Heart left ventricle (tissue), 16 donors: ENCODE measurements around the gene SENP8. TPM values are rescaled to one million over a fixed set of nuclear protein-coding genes. Genes with fewer than 3 reads are reported as not detected.
A peak's percentile ranks its signal among the peaks of the same experiment; 100 is the strongest.

Source experiments
- ATAC-seq, 4 donors: fragments of 200-7000 bp; cut with Tn5 transposase; one replicate each; pipeline ENCODE4 v1.9.1; 2020 to 2022; ENCODE audit warnings: moderate library complexity in 4 of 4, mild to moderate bottlenecking in 3 of 4, moderate number of reproducible peaks in 1 of 4
- DNase-seq, 5 donors: peaks; one replicate each; pipeline ENCODE4 v3.0.0-alpha.2; 2020
- H3K27ac ChIP-seq, 12 donors: fragments of 200-600 bp; sonication (generic) in 4 of 12; one replicate each; pipeline versions ENCODE4 v1.5.0 to v1.8.0; 2016 to 2022; ENCODE audit warnings: mild to moderate bottlenecking in 2 of 12
- H3K27me3 ChIP-seq, 9 donors: fragments of 200-600 bp; sonication (generic) in 2 of 9; one replicate each; pipeline versions ENCODE4 v1.5.1 to v1.8.0; 2016 to 2022; ENCODE audit warnings: mild to moderate bottlenecking in 3 of 9
- H3K36me3 ChIP-seq, 9 donors: fragments of 200-600 bp; sonication (generic) in 2 of 9; one replicate each; pipeline versions ENCODE4 v1.5.0 to v1.8.0; 2018 to 2022; ENCODE audit warnings: mild to moderate bottlenecking in 2 of 9
- H3K4me1 ChIP-seq, 12 donors: fragments of 200-600 bp; sonication (generic) in 4 of 12; one replicate each; pipeline versions ENCODE4 v1.5.0 to v1.8.0; 2016 to 2022; ENCODE audit warnings: mild to moderate bottlenecking in 3 of 12
- H3K4me3 ChIP-seq, 12 donors: fragments of 200-600 bp; sonication (generic) in 4 of 12; one replicate each; pipeline versions ENCODE4 v1.5.0 to v1.8.0; 2017 to 2022; ENCODE audit warnings: mild to moderate bottlenecking in 9 of 12, moderate library complexity in 4 of 12
- H3K9me3 ChIP-seq, 12 donors: fragments of 200-600 bp; sonication (generic) in 4 of 12; one replicate each; pipeline versions ENCODE4 v1.5.0 to v1.8.0; 2016 to 2022; ENCODE audit warnings: mild to moderate bottlenecking in 1 of 12
- CTCF ChIP-seq, 12 donors: fragments of 200-600 bp; sonication (generic) in 4 of 12; IDR thresholded peaks; one replicate each; pipeline versions ENCODE4 v1.5.0 to v1.8.0; 2018 to 2022; ENCODE audit warnings: antibody characterized with exemption in 12 of 12, mild to moderate bottlenecking in 5 of 12
- POLR2A ChIP-seq, 2 donors: fragments of 450-650 bp; IDR thresholded peaks; one replicate each; pipeline ENCODE4 v1.6.1; 2017; ENCODE audit warnings: antibody characterized with exemption in 2 of 2, mild to moderate bottlenecking in 2 of 2, moderate library complexity in 2 of 2
- WGBS, 4 donors: extraction: QIAGEN DNeasy Blood & Tissue Kit in 2 of 4; methylation state at CpG; one replicate each; pipeline versions ENCODE4 v1.1.5 to v1.1.7; 2013 to 2018; 5-methylcytosine and 5-hydroxymethylcytosine counted together
- intact Hi-C, 10 donors: fragments of 100-400 bp; cut with DNase I; formaldehyde crosslinking; loops; one replicate each; pipeline versions ENCODE4 v1.11.1 to v1.14.2; 2022
- polyA plus RNA-seq, 2 donors: library from polyadenylated mRNA; stranded (reverse); fragments of 200-250 nt; gene quantifications; one replicate each; pipeline ENCODE4 v1.2.3, GENCODE V29; 2013
- total RNA-seq, 9 donors: library from RNA; depleted of rRNA in 2 of 9; stranded (reverse); fragments of >200 nt in 2 of 9; fragmentation: NEBNext Ultra II Directional in 3 of 9; extraction: Animal tissue kit (Norgen Biotek cat#: 25700) in 3 of 9; gene quantifications; one replicate each; pipeline versions ENCODE4 v1.1.0 to v1.2.4, GENCODE V29; 2016 to 2023
- donor health status: ischemic (EF 13 %, LVEDD 7.1; RV severe dilation, severe dysfunction).
- donor health status: healthy with polysubstance abuse.
- donor health status: DM: no; HTN: yes; CAD: no.
- donor health status: DM: no; HTN: no; CAD: no.
- donor health status: ischemic (EF 25% LVEDD 6.9; RV normal size, moderate dysfunction).
- donor health status: ischemic (EF 25% LVEDD 5.7; RV mildly dilated, moderate dysfunction).
- donor health status: healthy.
- donor health status: DM: yes; HTN: yes; CAD: no.
- donor health status: ischemic (EF 35%, LVEDD 5.7; RV mildly dilated, moderate dysfunction).
- donor health status: nonischemic (EF 11% LVEDD 7.7; RV severe dilation, severe dysfunction).
- donor health status: DM: yes; HTN: yes; CAD: no.
- donor health status: PGD.
- donor health status: ischemic (EF 29% LVEDD 5.4; RV normal size, mild dysfunction).
- donor health status: nonischemic (EF 23%, LVEDD 6.1; RV moderate dilation, normal function).

Gene SENP8
- total and polyA plus RNA-seq, 11 donors = 2.1 to 7.6 (median 4.7) TPM

GRCh38 chr15:72147418-72147817 is 29.2 kb downstream of the SENP8 start:
- intact Hi-C loops = no loop called here
- WGBS, 4 donors = 76 to 93% (median 87%) methylated on average over 2 of the region's 2 CpGs

GRCh38 chr15:72153269-72154000 is 35.2 kb downstream of the SENP8 start:
- Histone ChIP-seq H3K4me1 (peaks cover 0 to 16% (median 2%) of the 10 kb centered on the region in 12 donors), H3K9me3 (no peaks in the 10 kb centered on the region), H3K27me3 (no peaks in the 10 kb centered on the region), H3K4me3 (no peak overlapping the region), H3K36me3 (no peaks in the 10 kb centered on the region), H3K27ac (no peak overlapping the region)
- intact Hi-C loops = loop anchor here in 9 of 10 donors (10.0 kb wide), 8 partner anchors 119 to 409 kb away; no protein-coding TSS in a partner anchor
- ATAC-seq (no peak), DNase-seq (no peak)
- no peak for TF ChIP-seq CTCF (IDR thresholded peaks at IDR 0.05)
- TF ChIP-seq POLR2A (IDR thresholded peaks at IDR 0.05) = no peak
- 81 to 89% (median 84%) methylated on average over 4 to 5 of the region's 5 CpGs for WGBS, 4 donors

More at GRCh38 chr15:72147418-72147817, 29.2 kb downstream of the SENP8 start:
- Histone ChIP-seq H3K9me3 (no peaks in the 10 kb centered on the region), H3K27ac (no peak overlapping the region), H3K4me3 (no peak overlapping the region), H3K4me1 (peaks cover 0 to 4% (median 0%) of the 10 kb centered on the region in 12 donors), H3K27me3 (no peaks in the 10 kb centered on the region), H3K36me3 (no peaks in the 10 kb centered on the region)
- TF ChIP-seq POLR2A (IDR thresholded peaks at IDR 0.05) (no peak), CTCF (IDR thresholded peaks at IDR 0.05) (no peak)
- DNase-seq = no peak
- no peak for ATAC-seq

GRCh38 chr15:72154316-72154715 is 36.1 kb downstream of the SENP8 start:
- H3K4me3 ChIP-seq = no peak overlapping the region
- no peaks in the 10 kb centered on the region for H3K36me3 ChIP-seq
- 84 to 98% (median 96%) methylated on average over 7 of the region's 7 CpGs for WGBS, 4 donors
- no peak overlapping the region for H3K27ac ChIP-seq
- no peak for ATAC-seq
- intact Hi-C loops = loop anchor here in 9 of 10 donors (10.0 kb wide), 8 partner anchors 120 to 410 kb away; no protein-coding TSS in a partner anchor
- TF ChIP-seq CTCF (IDR thresholded peaks at IDR 0.05) = no peak
- no peak for TF ChIP-seq POLR2A (IDR thresholded peaks at IDR 0.05)
- H3K4me1 ChIP-seq = peaks cover 0 to 16% (median 2%) of the 10 kb centered on the region in 12 donors
- H3K9me3 ChIP-seq = no peaks in the 10 kb centered on the region
- no peaks in the 10 kb centered on the region for H3K27me3 ChIP-seq
- DNase-seq = no peak

- Histone ChIP-seq H3K4me1 (peaks cover 0 to 16% (median 2%) of the 10 kb centered on the region in 12 donors), H3K36me3 (no peaks in the 10 kb centered on the region), H3K27ac (peak overlapping the region in 8 of 12 donors; percentile 35 to 72 (median 44)), H3K9me3 (no peaks in the 10 kb centered on the region), H3K4me3 (peak overlapping the region; percentile 4 to 73 (median 59)), H3K27me3 (no peaks in the 10 kb centered on the region)
- TF ChIP-seq CTCF (IDR thresholded peaks at IDR 0.05) (no peak), POLR2A (IDR thresholded peaks at IDR 0.05) (no peak)
- peak; percentile 68 to 83 (median 74) for ATAC-seq
- 13 to 23% (median 19%) methylated on average over 10 to 14 of the region's 14 CpGs for WGBS, 4 donors
- intact Hi-C loops = loop anchor here in 9 of 10 donors (5.0 to 10.0 kb wide), 11 partner anchors 120 to 413 kb away; no protein-coding TSS in a partner anchor
- DNase-seq = peak; percentile 49 to 91 (median 83)
These were observed 36.9 kb downstream of the SENP8 start for GRCh38 chr15:72155003-72155621.
